OCI-LY3 (cell line): ENCODE measurements around the gene SLC10A1.

Experiments
- EZH2phosphoT487 ChIP-seq: fragments of 200-600 bp; shearing (Covaris generic); IDR thresholded peaks from 2 replicates; pipeline ENCODE4 v1.6.1; 2018; ENCODE audit warnings: antibody characterized with exemption, mixed run types, low read depth
- TF ChIP-seq, protein P1 (sequence below): fragments of 200-600, 300-600 bp; sonication (generic); IDR thresholded peaks from 2 replicates; pipeline ENCODE4 v1.5.1; 2014; ENCODE audit warnings: antibody characterized with exemption, low read length, low read depth

DNA sequence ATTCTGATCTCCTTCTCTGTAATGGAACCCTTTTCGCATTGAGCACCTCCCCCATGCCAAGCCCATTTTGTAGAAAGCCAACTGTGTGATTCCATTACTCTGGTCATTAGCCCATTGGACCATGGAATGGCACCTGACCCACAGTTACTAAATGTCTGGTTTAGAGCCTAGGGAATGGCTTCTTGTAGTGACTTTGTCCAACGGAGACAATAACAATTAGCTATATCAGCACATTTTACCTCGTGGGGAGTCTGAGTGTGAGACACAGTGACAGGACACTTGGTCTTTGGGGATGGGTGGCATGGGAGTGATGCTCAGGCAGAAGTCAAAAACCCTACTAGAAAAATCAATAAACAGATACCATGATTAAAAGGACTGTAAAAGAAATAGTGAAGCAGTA is 10.4 kb downstream of the SLC10A1 start:
- TF ChIP-seq, protein P1, sequence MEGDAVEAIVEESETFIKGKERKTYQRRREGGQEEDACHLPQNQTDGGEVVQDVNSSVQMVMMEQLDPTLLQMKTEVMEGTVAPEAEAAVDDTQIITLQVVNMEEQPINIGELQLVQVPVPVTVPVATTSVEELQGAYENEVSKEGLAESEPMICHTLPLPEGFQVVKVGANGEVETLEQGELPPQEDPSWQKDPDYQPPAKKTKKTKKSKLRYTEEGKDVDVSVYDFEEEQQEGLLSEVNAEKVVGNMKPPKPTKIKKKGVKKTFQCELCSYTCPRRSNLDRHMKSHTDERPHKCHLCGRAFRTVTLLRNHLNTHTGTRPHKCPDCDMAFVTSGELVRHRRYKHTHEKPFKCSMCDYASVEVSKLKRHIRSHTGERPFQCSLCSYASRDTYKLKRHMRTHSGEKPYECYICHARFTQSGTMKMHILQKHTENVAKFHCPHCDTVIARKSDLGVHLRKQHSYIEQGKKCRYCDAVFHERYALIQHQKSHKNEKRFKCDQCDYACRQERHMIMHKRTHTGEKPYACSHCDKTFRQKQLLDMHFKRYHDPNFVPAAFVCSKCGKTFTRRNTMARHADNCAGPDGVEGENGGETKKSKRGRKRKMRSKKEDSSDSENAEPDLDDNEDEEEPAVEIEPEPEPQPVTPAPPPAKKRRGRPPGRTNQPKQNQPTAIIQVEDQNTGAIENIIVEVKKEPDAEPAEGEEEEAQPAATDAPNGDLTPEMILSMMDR, result no peak
- TF ChIP-seq EZH2phosphoT487, result no peak
